HepG2 (cell line): Measurements from ENCODE around the gene MPPE1. TPM values are rescaled to one million over a fixed set of nuclear protein-coding genes. Genes with fewer than 3 reads are reported as not detected.

Source experiments
- ARID5B ChIP-seq: IDR thresholded peaks from 2 replicates; pipeline ENCODE4 v1.4.0; 2020; ENCODE audit warnings: mild to moderate bottlenecking, missing genetic modification reagents
- CBX5 ChIP-seq: sonication (generic); formaldehyde crosslinking; IDR thresholded peaks from 2 replicates; pipeline ENCODE4 v1.4.0; 2020; ENCODE audit warnings: missing genetic modification reagents, borderline replicate concordance
- ELF3 ChIP-seq: IDR thresholded peaks from 2 replicates; pipeline ENCODE4 v1.6.1; 2016; ENCODE audit warnings: missing genetic modification reagents, missing compliant biosample characterization
- ETV5 ChIP-seq: IDR thresholded peaks from 2 replicates; pipeline ENCODE4 v1.6.1; 2018; ENCODE audit warnings: missing biosample characterization, missing genetic modification reagents, inconsistent platforms, borderline replicate concordance
- HDAC2 ChIP-seq: sonication (generic); formaldehyde crosslinking; IDR thresholded peaks from 2 replicates; pipeline ENCODE4 v1.4.0; 2020; ENCODE audit warnings: missing genetic modification reagents
- MEIS2 ChIP-seq: sonication (generic); formaldehyde crosslinking; IDR thresholded peaks from 2 replicates; pipeline ENCODE4 v1.9.0; 2021; ENCODE audit warnings: mild to moderate bottlenecking, missing genetic modification reagents
- MIXL1 ChIP-seq: IDR thresholded peaks from 2 replicates; pipeline ENCODE4 v1.6.1; 2016
- NAIF1 ChIP-seq: sonication (generic); formaldehyde crosslinking; IDR thresholded peaks from 2 replicates; pipeline ENCODE4 v1.5.0; 2020; ENCODE audit warnings: mild to moderate bottlenecking, missing genetic modification reagents, borderline replicate concordance
- RXRB ChIP-seq: IDR thresholded peaks from 2 replicates; pipeline ENCODE4 v1.6.1; 2016; ENCODE audit warnings: borderline replicate concordance, missing genetic modification reagents, missing compliant biosample characterization
- SALL1 ChIP-seq: sonication (generic); formaldehyde crosslinking; IDR thresholded peaks from 2 replicates; pipeline ENCODE4 v1.8.0; 2022; ENCODE audit warnings: mild to moderate bottlenecking, missing genetic modification reagents
- SIX4 ChIP-seq: sonication (generic); formaldehyde crosslinking; IDR thresholded peaks from 2 replicates; pipeline ENCODE4 v1.4.0; 2020; ENCODE audit warnings: missing genetic modification reagents
- TBX2 ChIP-seq: sonication (generic); formaldehyde crosslinking; IDR thresholded peaks from 2 replicates; pipeline ENCODE4 v1.5.0; 2020; ENCODE audit warnings: missing genetic modification reagents, mild to moderate bottlenecking, borderline replicate concordance
- TEAD3 ChIP-seq: optimal IDR thresholded peaks from 2 replicates; pipeline ENCODE3; 2016; ENCODE audit warnings: borderline replicate concordance
- UBTF ChIP-seq: sonication (generic); formaldehyde crosslinking; IDR thresholded peaks from 2 replicates; pipeline ENCODE4 v1.4.0; 2020; ENCODE audit warnings: mild to moderate bottlenecking, missing genetic modification reagents
- ZBTB38 ChIP-seq: sonication (generic); formaldehyde crosslinking; IDR thresholded peaks from 2 replicates; pipeline ENCODE4 v1.5.1; 2020; ENCODE audit warnings: mild to moderate bottlenecking, missing genetic modification reagents
- ZBTB42 ChIP-seq: sonication (generic); formaldehyde crosslinking; IDR thresholded peaks from 2 replicates; pipeline ENCODE4 v1.5.0; 2020; ENCODE audit warnings: mild to moderate bottlenecking, missing genetic modification reagents
- ZNF317 ChIP-seq: sonication (generic); formaldehyde crosslinking; IDR thresholded peaks from 2 replicates; pipeline ENCODE4 v1.5.0; 2020; ENCODE audit warnings: mild to moderate bottlenecking, missing genetic modification reagents
- ZNF609 ChIP-seq: sonication (generic); formaldehyde crosslinking; IDR thresholded peaks from 2 replicates; pipeline ENCODE4 v1.4.0; 2020; ENCODE audit warnings: mild to moderate bottlenecking, missing genetic modification reagents, borderline replicate concordance
- ZNF768 ChIP-seq: sonication (generic); formaldehyde crosslinking; IDR thresholded peaks from 2 replicates; pipeline ENCODE4 v1.4.0; 2020; ENCODE audit warnings: missing genetic modification reagents
- polyA plus RNA-seq, 8 experiments: library from polyadenylated mRNA; depleted of rRNA in 3 of 8; stranded (reverse) in 7 of 8; unstranded in 1 of 8; fragments of >200 nt; fragmentation: Illumina TruSeq in 4 of 8; extraction: Trizol in 4 of 8; gene quantifications; 2 replicates each; pipeline versions ENCODE4 v1.2.1 to v1.2.3, GENCODE V29; 2011 to 2016; ENCODE audit warnings: low read depth in 4 of 8, missing spikeins in 1 of 8, mixed read lengths in 1 of 8; ENCODE audit not compliant: insufficient read depth in 1 of 8
- total RNA-seq, 5 experiments: library from RNA; depleted of rRNA; stranded (reverse); fragments of >200 nt; fragmentation: Illumina TruSeq; extraction: Trizol; gene quantifications; 2 replicates each; pipeline ENCODE4 v1.2.3, GENCODE V29; 2016; ENCODE audit warnings: low read depth in 1 of 5

Gene MPPE1
- total and polyA plus RNA-seq, 2 of the 13 experiments (the other 11 are each of a cell fraction or from before 2014, with no cell fraction given), result 9.6 to 11.9 TPM

GRCh38 chr18:11885278-11885947, 22.7 kb downstream of the MPPE1 start (continued):
- no peak for TF ChIP-seq MEIS2 (CRISPR knock-in tag)
- TF ChIP-seq ZNF609, result no peak
- peak; percentile 69; the same call in 1 of the 2 replicates for TF ChIP-seq MIXL1
- peak; percentile 39; the same call in 1 of the 2 replicates for TF ChIP-seq SALL1 (CRISPR knock-in tag)
- TF ChIP-seq ZNF317 (CRISPR knock-in tag), result no peak
- no peak for TF ChIP-seq ZBTB42 (CRISPR knock-in tag)
- peak; percentile 92 for TF ChIP-seq TEAD3 (CRISPR knock-in tag)
- TF ChIP-seq ARID5B (CRISPR knock-in tag), result peak; percentile 57
- peak; percentile 70 for TF ChIP-seq SIX4 (CRISPR knock-in tag)
- TF ChIP-seq ZBTB38 (CRISPR knock-in tag), result peak; percentile 62
- 0 out of 2 replicates have a peak, but pooled peaks have one; percentile 50 for TF ChIP-seq HDAC2 (CRISPR knock-in tag)
- peak; percentile 33; the same call in 1 of the 2 replicates for TF ChIP-seq UBTF (CRISPR knock-in tag)
- TF ChIP-seq NAIF1 (CRISPR knock-in tag), result no peak
- TF ChIP-seq ZNF768 (CRISPR knock-in tag), result peak; percentile 32; the same call in 1 of the 2 replicates
- TF ChIP-seq ELF3 (CRISPR knock-in tag), result peak; percentile 55; the same call in 1 of the 2 replicates
- peak; percentile 57; the same call in 1 of the 2 replicates for TF ChIP-seq TBX2 (CRISPR knock-in tag)
- peak; percentile 21; the same call in 1 of the 2 replicates for TF ChIP-seq ETV5 (CRISPR knock-in tag)
- TF ChIP-seq RXRB (CRISPR knock-in tag), result peak; percentile 31; the same call in 1 of the 2 replicates
- 0 out of 2 replicates have a peak, but pooled peaks have one; percentile 22 for TF ChIP-seq CBX5 (CRISPR knock-in tag)
